Measurements from ENCODE around the gene LASP1. TPM values are rescaled to one million over a fixed set of nuclear protein-coding genes. Genes with fewer than 3 reads are reported as not detected.

LASP1 gene
- total RNA-seq, 1 experiment from 2014 or later: 68.1 TPM

DNA sequence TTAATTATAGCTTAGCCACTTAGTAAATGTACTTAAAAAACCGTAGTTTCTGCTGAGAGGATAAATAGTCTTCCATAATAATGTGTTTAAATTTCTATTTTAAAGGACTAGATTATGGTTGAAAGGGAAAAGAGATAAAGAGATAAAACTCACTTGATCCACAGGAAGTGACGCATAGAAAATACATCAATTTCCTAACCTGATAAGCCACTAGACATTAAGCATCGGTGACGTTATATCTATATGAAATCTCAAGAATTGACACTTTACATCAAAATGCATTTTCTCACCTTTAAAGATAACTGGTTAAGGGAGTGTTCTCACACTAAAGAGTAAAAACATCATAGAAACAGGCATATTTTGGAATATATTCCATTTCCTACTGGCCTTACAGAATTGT, 91.6 kb downstream of the LASP1 start:
- POLR2A ChIA-PET: interaction anchor here (0.7 kb wide), 1 partner anchor 23 kb away, joined by 3 read pairs; no protein-coding TSS in a partner anchor

DNA sequence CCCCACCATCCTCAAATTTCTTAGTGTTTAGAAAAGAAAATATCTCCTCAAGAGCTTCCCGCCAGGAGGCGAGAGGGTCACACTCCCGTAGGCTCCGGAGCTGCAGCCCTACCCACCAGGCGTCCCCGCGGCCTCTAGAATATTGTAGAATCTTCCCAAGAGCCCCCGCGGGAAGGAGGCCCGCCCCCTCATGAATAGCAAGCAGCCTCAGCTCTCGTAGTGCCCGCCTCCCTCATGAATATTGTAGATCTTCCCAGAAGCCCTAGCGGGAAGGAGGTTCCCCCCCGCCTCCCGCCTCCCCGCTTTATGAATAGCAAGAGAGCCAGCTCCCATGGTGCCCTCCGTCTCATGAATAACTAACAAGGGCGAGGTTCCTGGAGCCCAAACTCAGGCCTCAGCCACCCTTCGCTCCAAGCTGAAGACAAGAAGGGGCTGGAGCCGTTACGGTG, 97.5 kb downstream of the LASP1 start, which contains the start of gene FBXO47:
TSS of gene FBXO47 (minus strand) at position 114 of the 449 bp plus-strand sequence. CDS start 4,378 bp downstream, outside the sequence.
- peak; percentile 96 for DNase-seq (ENCODE audit: unreplicated experiment)
- ChIA-PET CTCF (no interaction called here), POLR2A (interaction anchor here (0.6 kb wide), 1 partner anchor 233 kb away, joined by 3 read pairs; the partner anchor contains the start of gene RPL19)
- intact Hi-C loops (cut with micrococcal nuclease): no loop called here
- no peaks in the 10 kb centered on the region for H3K9me3 Mint-ChIP-seq (ENCODE audit: unreplicated experiment)
- BruUV-seq (replicated peaks): no TSS peak
- H3K36me3 Mint-ChIP-seq (ENCODE audit: insufficient read depth, unreplicated experiment): no peaks in the 10 kb centered on the region
- H3K4me3 Mint-ChIP-seq (ENCODE audit: unreplicated experiment): peak within 1 kb of the TSS; percentile 73
- peaks cover 12% of the 10 kb centered on the region for H3K4me1 Mint-ChIP-seq (ENCODE audit: insufficient read depth, unreplicated experiment)
- TF ChIP-seq CTCF (IDR thresholded peaks at IDR 0.05; ENCODE audit: unreplicated experiment): no peak
- no peaks in the 10 kb centered on the region for H3K27me3 Mint-ChIP-seq (ENCODE audit: insufficient read depth, unreplicated experiment)
- H3K27ac Mint-ChIP-seq (ENCODE audit: low read depth, unreplicated experiment): peak within 1 kb of the TSS; percentile 36

More for the DNA sequence above, 91.6 kb downstream of the LASP1 start:
- Mint-ChIP-seq H3K27ac (ENCODE audit: low read depth, unreplicated experiment) (no peak overlapping the region), H3K27me3 (ENCODE audit: insufficient read depth, unreplicated experiment) (no peaks in the 10 kb centered on the region), H3K9me3 (ENCODE audit: unreplicated experiment) (no peaks in the 10 kb centered on the region), H3K4me3 (ENCODE audit: unreplicated experiment) (no peak overlapping the region), H3K36me3 (ENCODE audit: insufficient read depth, unreplicated experiment) (no peaks in the 10 kb centered on the region), H3K4me1 (ENCODE audit: insufficient read depth, unreplicated experiment) (no peaks in the 10 kb centered on the region)
- intact Hi-C loops (cut with micrococcal nuclease): no loop called here
- no TSS peak for BruUV-seq (replicated peaks)
- CTCF ChIA-PET: no interaction called here
- no peak for TF ChIP-seq CTCF (IDR thresholded peaks at IDR 0.05; ENCODE audit: unreplicated experiment)
- no peak for DNase-seq (ENCODE audit: unreplicated experiment)

DNA sequence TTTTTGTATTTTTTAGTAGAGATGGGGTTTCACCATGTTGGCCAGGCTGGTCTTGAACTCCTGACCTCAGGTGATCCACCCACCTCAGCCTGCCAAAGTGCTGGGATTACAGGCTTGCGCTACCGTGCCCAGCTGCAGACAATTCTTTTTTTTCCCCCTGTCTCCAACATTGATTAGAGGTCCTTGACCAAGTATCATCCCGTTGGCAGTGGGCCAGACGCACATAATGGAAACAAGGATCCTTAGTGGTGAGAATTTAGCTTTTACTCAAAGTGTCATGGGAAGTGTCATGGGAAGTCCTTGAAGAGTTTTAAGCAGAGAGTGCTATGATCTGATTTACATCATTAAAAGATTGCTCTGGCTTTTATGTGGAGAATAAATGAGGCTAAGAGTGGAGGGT, 99.4 kb downstream of the LASP1 start:
- TF ChIP-seq CTCF (IDR thresholded peaks at IDR 0.05; ENCODE audit: unreplicated experiment): no peak
- no TSS peak for BruUV-seq (replicated peaks)
- Mint-ChIP-seq H3K4me3 (ENCODE audit: unreplicated experiment) (no peak overlapping the region), H3K9me3 (ENCODE audit: unreplicated experiment) (no peaks in the 10 kb centered on the region), H3K27me3 (ENCODE audit: insufficient read depth, unreplicated experiment) (no peaks in the 10 kb centered on the region), H3K36me3 (ENCODE audit: insufficient read depth, unreplicated experiment) (no peaks in the 10 kb centered on the region), H3K27ac (ENCODE audit: low read depth, unreplicated experiment) (peak overlapping the region; percentile 6), H3K4me1 (ENCODE audit: insufficient read depth, unreplicated experiment) (peaks cover 12% of the 10 kb centered on the region)
- CTCF ChIA-PET: no interaction called here
- intact Hi-C loops (cut with micrococcal nuclease): no loop called here
- DNase-seq (ENCODE audit: unreplicated experiment): no peak
- POLR2A ChIA-PET: no interaction called here

DNA sequence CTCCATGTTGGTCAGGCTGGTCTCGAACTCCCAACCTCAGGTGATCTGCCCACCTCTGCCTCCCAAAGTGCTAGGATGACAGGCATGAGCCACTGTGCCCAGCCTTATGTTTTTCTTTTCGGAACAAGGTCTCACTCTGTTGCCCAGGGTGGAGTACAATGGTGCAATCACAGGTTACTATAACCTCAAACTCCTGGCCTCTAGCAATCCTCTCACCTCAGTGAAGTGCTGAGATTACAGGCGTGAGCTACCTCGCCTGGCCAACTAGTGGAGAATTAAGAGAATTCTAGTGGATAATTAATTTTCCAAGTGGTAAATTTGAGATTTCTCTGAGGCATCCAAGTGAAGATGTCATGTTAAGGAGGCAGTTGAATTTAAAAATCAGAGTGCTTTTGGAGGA, 100.3 kb downstream of the LASP1 start:
- no TSS peak for BruUV-seq (replicated peaks)
- DNase-seq (ENCODE audit: unreplicated experiment): peak; percentile 29
- H3K27ac Mint-ChIP-seq (ENCODE audit: low read depth, unreplicated experiment): no peak overlapping the region
- H3K4me3 Mint-ChIP-seq (ENCODE audit: unreplicated experiment): no peak overlapping the region
- ChIA-PET CTCF (interaction anchor here (0.5 kb wide), 1 partner anchor 704 kb away, joined by 3 read pairs; no protein-coding TSS in a partner anchor), POLR2A (no interaction called here)
- H3K9me3 Mint-ChIP-seq (ENCODE audit: unreplicated experiment): no peaks in the 10 kb centered on the region
- peak; percentile 7 for TF ChIP-seq CTCF (IDR thresholded peaks at IDR 0.05; ENCODE audit: unreplicated experiment)
- H3K36me3 Mint-ChIP-seq (ENCODE audit: insufficient read depth, unreplicated experiment): no peaks in the 10 kb centered on the region
- peaks cover 12% of the 10 kb centered on the region for H3K4me1 Mint-ChIP-seq (ENCODE audit: insufficient read depth, unreplicated experiment)
- intact Hi-C loops (cut with micrococcal nuclease): no loop called here
- H3K27me3 Mint-ChIP-seq (ENCODE audit: insufficient read depth, unreplicated experiment): no peaks in the 10 kb centered on the region

All from MCF 10A (cell line).